Right lobe of liver (tissue), 4 donors: ENCODE measurements around the gene PSMB8.

Source experiments
- CTCF ChIP-seq, 4 donors: fragments of 200-600 bp in 3 of 4; fragments of 450-650 bp in 1 of 4; IDR thresholded peaks; one replicate each; pipeline versions ENCODE4 v1.5.1 to v1.8.0; 2016 to 2022; ENCODE audit warnings: antibody characterized with exemption in 4 of 4, mild to moderate bottlenecking in 2 of 4
- POLR2A ChIP-seq: fragments of 450-650 bp; IDR thresholded peaks from one replicate; pipeline ENCODE4 v1.6.1; 2017; ENCODE audit warnings: antibody characterized with exemption, mild to moderate bottlenecking
- donor health status: DM: no; HTN: no; CAD: no.
- donor health status: DM: no; HTN: no; CAD: no.
- donor health status: DM: no; HTN: yes; CAD: no.

DNA sequence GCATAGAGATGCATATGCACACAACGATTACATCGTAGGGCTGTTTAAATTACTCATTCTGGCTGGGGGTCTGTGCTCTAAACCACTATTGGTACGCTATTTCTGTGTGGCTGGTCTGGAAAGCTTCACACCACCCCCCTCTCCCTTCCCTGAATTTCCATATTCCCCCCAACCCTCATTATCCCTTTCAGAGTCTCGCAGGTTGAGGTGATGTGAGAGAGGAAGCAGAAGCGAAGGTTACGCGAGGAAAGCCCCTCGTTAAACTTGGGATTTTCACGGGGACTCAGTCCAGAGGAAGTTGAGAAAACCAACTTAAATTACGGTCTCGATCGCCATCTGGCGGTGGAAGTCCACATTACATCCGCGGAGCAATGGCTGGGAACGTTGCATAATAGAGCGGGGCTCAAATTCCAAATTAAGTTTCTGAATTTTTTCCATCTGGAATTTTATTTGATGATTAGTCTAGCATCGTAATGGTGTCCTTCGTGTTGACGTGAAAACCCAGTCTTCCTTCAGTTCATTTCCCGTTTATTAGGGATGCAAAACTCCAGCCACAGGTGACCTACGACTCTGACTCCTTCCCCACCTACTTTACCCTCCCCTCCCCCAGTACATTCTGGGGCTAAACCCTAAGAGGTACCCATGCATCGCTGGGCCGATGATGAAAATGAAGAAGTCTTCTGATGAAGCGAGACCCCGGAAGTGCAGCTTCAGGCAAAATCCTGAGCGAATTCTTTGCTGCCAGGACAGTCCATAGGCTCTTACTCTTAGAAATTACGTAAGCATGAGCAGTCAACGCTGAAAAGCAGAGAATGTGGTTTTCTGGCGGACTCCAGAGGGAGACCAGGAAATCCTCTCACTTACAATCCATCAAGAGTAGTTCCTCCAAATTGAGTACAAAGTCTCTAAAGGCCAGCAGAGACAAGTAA is 46.7 kb downstream of the PSMB8 start:
- TF ChIP-seq POLR2A (no peak), CTCF (IDR thresholded peaks at IDR 0.05) (peak; percentile 86 to 89 (median 88))
